Dermis blood vessel endothelial cell (primary cell): Measurements from ENCODE around the gene SH3BGRL2. TPM values are rescaled to one million over a fixed set of nuclear protein-coding genes. Genes with fewer than 3 reads are reported as not detected.
A peak's percentile ranks its signal among the peaks of the same experiment; 100 is the strongest.
"Not testable (repeated sequence)": the region's sequence is repeated elsewhere in the genome, so short reads cannot be mapped to it uniquely, and the experiment has no call there.

Experiments
- DNase-seq: peaks from one replicate; pipeline ENCODE4 v3.0.0; 2010
- total RNA-seq: library from RNA; depleted of rRNA; stranded (reverse); fragments of >200 nt; gene quantifications from 2 replicates; pipeline ENCODE4 v1.2.3, GENCODE V29; 2014

The SH3BGRL2 gene
- total RNA-seq, 1 donor from 2014 or later = 114 TPM

- DNase-seq = no peak
These were observed 17.9 kb downstream of the SH3BGRL2 start for GRCh38 chr6:79649016-79649415.

GRCh38 chr6:79650950-79651349, 19.8 kb downstream of the SH3BGRL2 start:
- peak; percentile 67 for DNase-seq

GRCh38 chr6:79656134-79656533, 25.0 kb downstream of the SH3BGRL2 start:
- DNase-seq = no peak

- no peak for DNase-seq
These were observed 26.1 kb downstream of the SH3BGRL2 start for GRCh38 chr6:79657238-79657637.

GRCh38 chr6:79663655-79664054, 32.5 kb downstream of the SH3BGRL2 start:
- DNase-seq = not testable (repeated sequence)

GRCh38 chr6:79665725-79666551, 34.8 kb downstream of the SH3BGRL2 start:
- DNase-seq = no peak

GRCh38 chr6:79666634-79667033, 35.5 kb downstream of the SH3BGRL2 start:
- no peak for DNase-seq

- DNase-seq = no peak
These were observed 37.3 kb downstream of the SH3BGRL2 start for GRCh38 chr6:79668381-79668780.

GRCh38 chr6:79669766-79670165, 38.6 kb downstream of the SH3BGRL2 start:
- DNase-seq = no peak

- DNase-seq = no peak
These were observed 39.7 kb downstream of the SH3BGRL2 start for GRCh38 chr6:79670789-79671188.

- peak; percentile 72 for DNase-seq
These were observed 40.6 kb downstream of the SH3BGRL2 start for GRCh38 chr6:79671600-79672266.

- DNase-seq = peak; percentile 73
These were observed 41.5 kb downstream of the SH3BGRL2 start for GRCh38 chr6:79672631-79673111.

GRCh38 chr6:79673947-79674346, 42.8 kb downstream of the SH3BGRL2 start:
- no peak for DNase-seq

GRCh38 chr6:79676785-79677736, 45.9 kb downstream of the SH3BGRL2 start:
- DNase-seq = no peak

GRCh38 chr6:79682682-79683081, 51.6 kb downstream of the SH3BGRL2 start:
- DNase-seq = not testable (repeated sequence)

- peak; percentile 11 for DNase-seq
These were observed 53.7 kb downstream of the SH3BGRL2 start for GRCh38 chr6:79684876-79685275.

- DNase-seq = no peak
These were observed 55.7 kb downstream of the SH3BGRL2 start for GRCh38 chr6:79686707-79687309.

GRCh38 chr6:79687759-79688158, 56.6 kb downstream of the SH3BGRL2 start:
- DNase-seq = peak; percentile 5

GRCh38 chr6:79694156-79694555, 63.0 kb downstream of the SH3BGRL2 start:
- DNase-seq = no peak

GRCh38 chr6:79694623-79695343, 63.7 kb downstream of the SH3BGRL2 start:
- DNase-seq = no peak

GRCh38 chr6:79697430-79697829, 66.3 kb downstream of the SH3BGRL2 start:
- no peak for DNase-seq

- no peak for DNase-seq
These were observed 68.5 kb downstream of the SH3BGRL2 start for GRCh38 chr6:79699606-79700005.
